Loucy (cell line): ENCODE data around the gene BCAS4.
A peak's percentile ranks its signal among the peaks of the same experiment; 100 is the strongest.
"Not testable (repeated sequence)": the region's sequence is repeated elsewhere in the genome, so short reads cannot be mapped to it uniquely, and the experiment has no call there.

Experiments used
- H2AFZ ChIP-seq: fragments of 200-600 bp; sonication (generic); 2 replicates; pipeline ENCODE4 v1.6.0; 2016; ENCODE audit warnings: antibody characterized with exemption, mild to moderate bottlenecking, low read length, moderate library complexity
- H3F3A ChIP-seq: fragments of 200-600 bp; 2 replicates; pipeline ENCODE4 v1.6.0; 2016; ENCODE audit warnings: antibody characterized with exemption, low read depth, mild to moderate bottlenecking
- H3K27me3 ChIP-seq: fragments of 200-600 bp; sonication (generic); 2 replicates; pipeline ENCODE4 v1.6.1; 2014; ENCODE audit warnings: low read length, mild to moderate bottlenecking; ENCODE audit not compliant: insufficient read depth, poor library complexity, severe bottlenecking
- H3K36me3 ChIP-seq: fragments of 200-600 bp; sonication (generic); 2 replicates; pipeline ENCODE4 v1.6.1; 2016; ENCODE audit warnings: low read length; ENCODE audit not compliant: insufficient read depth
- H3K4me1 ChIP-seq: fragments of 200-600 bp; sonication (generic); 2 replicates; pipeline ENCODE4 v1.5.1; 2014; ENCODE audit warnings: low read length, mild to moderate bottlenecking; ENCODE audit not compliant: insufficient read depth, poor library complexity, severe bottlenecking
- H3K4me2 ChIP-seq: fragments of 200-600 bp; sonication (generic); 2 replicates; pipeline ENCODE4 v1.6.0; 2014; ENCODE audit warnings: antibody characterized with exemption, low read length, low read depth, mild to moderate bottlenecking; ENCODE audit not compliant: poor library complexity, severe bottlenecking
- H3K4me3 ChIP-seq: fragments of 200-600 bp; sonication (generic); 2 replicates; pipeline ENCODE4 v1.5.1; 2014; ENCODE audit warnings: low read length, mild to moderate bottlenecking, mixed read lengths; ENCODE audit not compliant: poor library complexity, severe bottlenecking
- H3K79me2 ChIP-seq: fragments of 200-600 bp; sonication (generic); 2 replicates; pipeline ENCODE4 v1.6.1; 2014; ENCODE audit warnings: low read length; ENCODE audit not compliant: insufficient read depth
- H3K9ac ChIP-seq: fragments of 200-600 bp; sonication (generic); 2 replicates; pipeline ENCODE4 v1.6.0; 2014; ENCODE audit warnings: mild to moderate bottlenecking, low read depth, low read length, moderate library complexity; ENCODE audit not compliant: poor library complexity, severe bottlenecking
- H3K9me2 ChIP-seq: fragments of 200-600 bp; sonication (generic); replicated peaks from 2 replicates; pipeline ENCODE4 v1.6.1; 2016; ENCODE audit warnings: low read depth, low read length, mixed read lengths
- H3K9me3 ChIP-seq: fragments of 200-600 bp; sonication (generic); 2 replicates; pipeline ENCODE4 v1.6.1; 2014; ENCODE audit warnings: mild to moderate bottlenecking, antibody characterized with exemption, low read length, low read depth; ENCODE audit not compliant: insufficient read depth
- H4K20me1 ChIP-seq: fragments of 200-600 bp; sonication (generic); 2 replicates; pipeline ENCODE4 v1.6.0; 2014; ENCODE audit warnings: antibody characterized with exemption, low read length, mild to moderate bottlenecking; ENCODE audit not compliant: insufficient read depth, poor library complexity, severe bottlenecking
- CTCF ChIP-seq: fragments of 200-600 bp; sonication (generic); conservative IDR thresholded peaks from 2 replicates; pipeline ENCODE4 v1.5.1; 2014; ENCODE audit warnings: mild to moderate bottlenecking, antibody characterized with exemption, low read length
- EZH2phosphoT487 ChIP-seq: fragments of 200-600 bp; IDR thresholded peaks from 2 replicates; pipeline ENCODE4 v1.6.1; 2018; ENCODE audit warnings: antibody characterized with exemption, mild to moderate bottlenecking, moderate library complexity, borderline replicate concordance

The BCAS4 gene

DNA sequence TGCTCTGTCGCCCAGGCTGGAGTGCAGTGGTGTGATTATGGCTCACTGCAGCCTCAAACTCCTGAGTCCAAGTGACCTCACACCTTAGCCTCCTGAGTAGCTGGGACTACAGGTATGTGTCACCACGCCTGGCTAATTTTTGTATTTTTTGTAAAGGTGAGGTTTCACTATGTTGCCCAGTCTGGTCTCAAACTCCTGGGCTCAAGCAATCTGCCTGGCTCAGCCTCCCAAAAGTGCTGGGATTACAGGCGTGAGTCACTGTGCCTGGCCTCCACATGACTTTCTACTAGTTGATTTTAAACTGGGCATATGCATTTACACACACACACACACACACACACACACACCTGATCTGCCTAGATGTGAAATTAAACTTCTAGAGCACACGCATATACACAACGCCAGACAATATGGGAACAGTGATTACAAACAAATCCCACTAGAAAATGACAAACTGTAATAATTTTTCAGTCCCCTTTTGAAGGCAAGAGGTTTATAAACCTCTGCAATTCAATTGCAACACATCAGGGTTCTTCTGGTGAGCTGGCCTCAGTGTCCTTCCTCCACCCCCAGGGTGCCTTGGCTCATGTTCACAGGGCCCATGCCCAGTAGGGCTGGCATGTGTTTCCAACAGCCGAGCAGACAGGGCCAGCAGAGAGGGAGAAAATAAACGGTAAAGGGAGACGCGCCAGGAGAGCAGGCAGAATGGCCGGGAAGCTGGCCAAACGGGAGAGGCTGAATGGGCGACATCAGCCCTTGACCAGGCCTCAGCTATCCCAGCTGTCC lies 32.2 kb upstream of the BCAS4 start:
- Histone ChIP-seq H3K27me3 (no peaks in the 10 kb centered on the region), H4K20me1 (no peaks in the 10 kb centered on the region), H3K4me2 (no peak overlapping the region), H2AFZ (no peak overlapping the region), H3K9me3 (no peaks in the 10 kb centered on the region), H3F3A (no peaks in the 10 kb centered on the region), H3K79me2 (no peaks in the 10 kb centered on the region), H3K9me2 (no peaks in the 10 kb centered on the region), H3K9ac (no peak overlapping the region), H3K36me3 (no peaks in the 10 kb centered on the region), H3K4me3 (peak overlapping the region; percentile 29), H3K4me1 (no peaks in the 10 kb centered on the region)
- TF ChIP-seq EZH2phosphoT487, result no peak
- no peak for TF ChIP-seq CTCF

DNA sequence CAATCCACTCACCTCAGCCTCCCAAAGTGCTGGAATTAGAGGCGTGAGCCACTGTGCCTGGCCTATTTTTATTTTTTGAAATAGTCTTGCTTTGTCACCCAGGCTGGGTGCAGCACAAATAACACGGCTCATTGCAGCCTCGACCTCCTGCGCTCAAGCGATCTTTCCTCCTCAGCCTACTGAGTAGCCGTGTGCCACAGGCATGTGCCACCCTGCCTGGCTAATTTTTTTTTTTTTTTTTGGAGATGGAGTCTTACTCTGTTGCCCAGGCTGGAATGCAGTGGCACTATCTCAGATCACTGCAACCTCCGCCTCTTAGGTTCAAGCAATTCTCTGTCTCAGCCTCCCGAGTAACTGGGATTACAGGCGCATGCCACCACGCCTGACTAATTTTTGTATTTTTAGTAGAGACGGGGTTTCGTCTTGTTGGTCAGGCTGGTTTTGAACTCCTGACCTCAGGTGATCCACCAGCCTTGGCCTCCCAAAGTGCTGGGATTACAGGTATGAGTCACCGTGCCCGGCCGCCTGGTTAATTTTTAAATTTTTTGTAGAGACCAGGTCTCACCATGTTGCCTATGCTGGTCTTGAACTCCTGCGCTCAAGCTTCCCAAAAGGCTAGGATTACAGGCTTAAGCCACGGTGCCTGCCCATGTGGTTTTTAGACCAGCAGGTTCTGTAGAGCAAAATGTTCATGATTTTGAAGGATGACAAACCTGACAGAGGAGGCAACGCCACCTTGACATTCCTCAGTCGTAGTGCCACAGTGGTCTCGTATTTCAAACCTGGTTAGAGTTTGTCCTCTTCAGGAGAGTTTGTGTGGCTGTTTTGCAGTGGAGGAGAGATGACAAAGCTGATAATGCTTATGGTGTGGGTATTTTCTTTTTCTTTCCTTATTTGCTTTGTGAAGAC lies 31.1 kb upstream of the BCAS4 start:
- H3K9me2 ChIP-seq, H3F3A ChIP-seq, H3K4me2 ChIP-seq, H3K79me2 ChIP-seq, H3K9ac ChIP-seq, H3K36me3 ChIP-seq, H4K20me1 ChIP-seq, H3K27me3 ChIP-seq, H2AFZ ChIP-seq, H3K4me1 ChIP-seq, H3K4me3 ChIP-seq, H3K9me3 ChIP-seq: not testable (repeated sequence)

- not testable (repeated sequence) for H3F3A ChIP-seq, H4K20me1 ChIP-seq, H3K9ac ChIP-seq, H3K4me2 ChIP-seq, H3K27me3 ChIP-seq, H3K9me3 ChIP-seq, H3K36me3 ChIP-seq, H3K4me3 ChIP-seq, H3K9me2 ChIP-seq, H2AFZ ChIP-seq, H3K4me1 ChIP-seq, H3K79me2 ChIP-seq
Observed at GRCh38 chr20:50765251-50765650, 29.6 kb upstream of the BCAS4 start.

GRCh38 chr20:50765674-50766073 lies 29.2 kb upstream of the BCAS4 start:
- Histone ChIP-seq H3K79me2 (no peaks in the 10 kb centered on the region), H3K9me3 (no peaks in the 10 kb centered on the region), H3K4me3 (no peak overlapping the region), H3K4me1 (no peaks in the 10 kb centered on the region), H3F3A (no peaks in the 10 kb centered on the region), H3K36me3 (no peaks in the 10 kb centered on the region), H3K9me2 (no peaks in the 10 kb centered on the region), H3K4me2 (no peak overlapping the region), H3K27me3 (no peaks in the 10 kb centered on the region), H4K20me1 (no peaks in the 10 kb centered on the region), H2AFZ (no peak overlapping the region), H3K9ac (no peak overlapping the region)
- TF ChIP-seq CTCF, result no peak
- TF ChIP-seq EZH2phosphoT487, result no peak

GRCh38 chr20:50766955-50767809 lies 27.7 kb upstream of the BCAS4 start:
- not testable (repeated sequence) for H3K27me3 ChIP-seq, H3F3A ChIP-seq, H3K4me3 ChIP-seq, H3K9me2 ChIP-seq, H3K36me3 ChIP-seq, H3K4me2 ChIP-seq, H2AFZ ChIP-seq, H3K9ac ChIP-seq, H4K20me1 ChIP-seq, H3K4me1 ChIP-seq, H3K79me2 ChIP-seq, H3K9me3 ChIP-seq
